Fibroblast of lung (primary cell): ENCODE data around the gene AXIN2. TPM values are rescaled to one million over a fixed set of nuclear protein-coding genes. Genes with fewer than 3 reads are reported as not detected.

ENCODE experiments used
- DNase-seq, 2 donors: peaks; one replicate each; pipeline versions ENCODE4 v3.0.0 to v3.0.0-alpha.2; 2010; ENCODE audit warnings: low read depth in 2 of 2
- H2AFZ ChIP-seq: 2 replicates; pipeline ENCODE4 v1.5.1; 2012; ENCODE audit warnings: low read length, control low read depth, inconsistent platforms
- H3K27ac ChIP-seq: 2 replicates; pipeline ENCODE4 v1.5.1; 2011; ENCODE audit warnings: low read length, control low read depth; ENCODE audit not compliant: insufficient read depth
- H3K27me3 ChIP-seq: 2 replicates; pipeline ENCODE4 v1.5.1; 2011; ENCODE audit warnings: mild to moderate bottlenecking, low read length; ENCODE audit not compliant: control insufficient read depth, insufficient read depth
- H3K36me3 ChIP-seq: 2 replicates; pipeline ENCODE4 v1.5.1; 2011; ENCODE audit warnings: low read length; ENCODE audit not compliant: control insufficient read depth, insufficient read depth
- H3K4me1 ChIP-seq: 2 replicates; pipeline ENCODE4 v1.5.1; 2011; ENCODE audit warnings: low read length; ENCODE audit not compliant: control insufficient read depth, insufficient read depth; ENCODE audit errors: extremely low read depth
- H3K4me2 ChIP-seq: 2 replicates; pipeline ENCODE4 v1.5.1; 2011; ENCODE audit warnings: low read length, control low read depth; ENCODE audit not compliant: insufficient read depth; ENCODE audit errors: extremely low read depth
- H3K4me3 ChIP-seq, 4 experiments: fragments of 200-600 bp in 1 of 4; sonication (generic) in 1 of 4; replicated peaks in 1 of 4; 2 replicates each; pipeline ENCODE4 v1.5.1; 2011 to 2016; ENCODE audit warnings: low read length in 4 of 4, low read depth in 3 of 4, mild to moderate bottlenecking in 3 of 4, control low read depth in 2 of 4, inconsistent platforms in 1 of 4, mixed read lengths in 1 of 4; ENCODE audit not compliant: insufficient read depth in 1 of 4; ENCODE audit errors: control extremely low read depth in 1 of 4
- H3K79me2 ChIP-seq: 2 replicates; pipeline ENCODE4 v1.5.1; 2012; ENCODE audit warnings: mild to moderate bottlenecking, low read length, inconsistent platforms; ENCODE audit not compliant: control insufficient read depth, insufficient read depth
- H3K9ac ChIP-seq: 2 replicates; pipeline ENCODE4 v1.5.1; 2011; ENCODE audit warnings: mild to moderate bottlenecking, low read length, control low read depth; ENCODE audit not compliant: insufficient read depth
- H3K9me3 ChIP-seq: 2 replicates; pipeline ENCODE4 v1.5.1; 2012; ENCODE audit warnings: low read depth, low read length; ENCODE audit not compliant: control insufficient read depth, insufficient read depth
- H4K20me1 ChIP-seq: 2 replicates; pipeline ENCODE4 v1.5.1; 2011; ENCODE audit warnings: low read length; ENCODE audit not compliant: control insufficient read depth, insufficient read depth; ENCODE audit errors: extremely low read depth
- EZH2 ChIP-seq: IDR thresholded peaks from 2 replicates; pipeline ENCODE4 v1.5.1; 2012; ENCODE audit warnings: low read length, control low read depth, mild to moderate bottlenecking; ENCODE audit errors: missing control alignments
- polyA plus RNA-seq, 2 donors: library from polyadenylated mRNA; depleted of rRNA in 1 of 2; stranded (reverse) in 1 of 2; unstranded in 1 of 2; fragments of >200 nt; gene quantifications; 2 replicates each; pipeline ENCODE4 v1.2.1, GENCODE V29; 2011 to 2012; ENCODE audit warnings: missing spikeins in 1 of 2
- total RNA-seq: library from RNA; depleted of rRNA; stranded (reverse); fragments of >200 nt; gene quantifications from 2 replicates; pipeline ENCODE4 v1.2.1, GENCODE V29; 2014
- TF ChIP-seq, protein P1 (sequence below), 2 donors: IDR thresholded peaks in 1 of 2; conservative IDR thresholded peaks in 1 of 2; 1 replicate in 1 of 2; 2 replicates in 1 of 2; pipeline ENCODE4 v1.5.1; 2011 to 2012; ENCODE audit warnings: low read length in 2 of 2, control low read depth in 1 of 2, inconsistent platforms in 1 of 2, low read depth in 1 of 2, mild to moderate bottlenecking in 1 of 2

AXIN2 gene
- total and polyA plus RNA-seq, 2 donors (not counting 1 experiment from before 2014, with no cell fraction given): 1.8 to 2.0 TPM

DNA sequence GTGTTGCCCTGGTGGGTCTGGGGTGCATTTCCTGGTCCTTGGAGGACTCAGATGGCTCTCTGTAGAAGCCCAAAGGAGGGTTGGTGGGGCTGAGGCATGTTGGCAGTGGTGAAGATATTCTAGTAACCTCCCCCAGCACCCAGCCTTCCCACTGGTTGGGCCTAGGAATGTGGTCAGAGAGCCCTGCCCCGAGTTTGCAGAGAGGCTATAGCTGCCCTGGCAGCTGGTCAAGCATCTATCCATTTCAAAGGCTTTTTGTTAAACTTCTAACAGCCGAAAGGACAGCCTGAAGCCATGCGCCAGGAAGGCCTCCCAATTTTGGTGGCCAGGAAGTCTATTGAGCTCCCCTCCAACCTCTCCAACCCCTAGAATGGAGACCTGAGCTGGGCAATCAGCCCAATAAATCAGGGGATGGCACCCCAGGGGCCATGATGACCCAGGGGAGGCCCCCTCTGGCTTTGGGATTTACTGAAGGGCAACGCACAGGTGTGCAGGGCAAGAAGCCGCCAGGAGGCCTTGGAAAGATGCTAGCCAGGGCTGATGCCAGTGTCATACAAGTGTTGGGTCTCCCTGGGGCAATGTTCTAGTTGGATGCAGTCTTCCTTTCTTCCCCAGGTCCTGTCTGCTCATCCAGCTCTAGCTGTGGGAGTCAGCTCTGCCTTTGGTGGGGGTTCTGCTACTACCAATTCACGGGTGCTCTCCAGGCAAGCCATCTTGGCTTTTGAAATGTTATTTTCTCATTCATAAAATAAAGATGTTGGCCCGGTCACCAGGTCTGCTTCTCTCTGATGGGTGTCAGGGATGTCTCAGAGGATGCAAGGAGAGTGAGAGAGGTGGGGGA, 30.9 kb upstream of the AXIN2 start:
- Histone ChIP-seq H3K27me3 (no peaks in the 10 kb centered on the region), H3K4me2 (no peak overlapping the region), H3K9ac (no peak overlapping the region), H3K36me3 (no peaks in the 10 kb centered on the region), H3K4me1 (no peaks in the 10 kb centered on the region), H3K4me3 (no peak overlapping the region), H3K9me3 (no peaks in the 10 kb centered on the region), H2AFZ (no peak overlapping the region), H4K20me1 (no peaks in the 10 kb centered on the region), H3K79me2 (no peaks in the 10 kb centered on the region), H3K27ac (no peak overlapping the region)
- no peak for TF ChIP-seq EZH2
- TF ChIP-seq, protein P1, sequence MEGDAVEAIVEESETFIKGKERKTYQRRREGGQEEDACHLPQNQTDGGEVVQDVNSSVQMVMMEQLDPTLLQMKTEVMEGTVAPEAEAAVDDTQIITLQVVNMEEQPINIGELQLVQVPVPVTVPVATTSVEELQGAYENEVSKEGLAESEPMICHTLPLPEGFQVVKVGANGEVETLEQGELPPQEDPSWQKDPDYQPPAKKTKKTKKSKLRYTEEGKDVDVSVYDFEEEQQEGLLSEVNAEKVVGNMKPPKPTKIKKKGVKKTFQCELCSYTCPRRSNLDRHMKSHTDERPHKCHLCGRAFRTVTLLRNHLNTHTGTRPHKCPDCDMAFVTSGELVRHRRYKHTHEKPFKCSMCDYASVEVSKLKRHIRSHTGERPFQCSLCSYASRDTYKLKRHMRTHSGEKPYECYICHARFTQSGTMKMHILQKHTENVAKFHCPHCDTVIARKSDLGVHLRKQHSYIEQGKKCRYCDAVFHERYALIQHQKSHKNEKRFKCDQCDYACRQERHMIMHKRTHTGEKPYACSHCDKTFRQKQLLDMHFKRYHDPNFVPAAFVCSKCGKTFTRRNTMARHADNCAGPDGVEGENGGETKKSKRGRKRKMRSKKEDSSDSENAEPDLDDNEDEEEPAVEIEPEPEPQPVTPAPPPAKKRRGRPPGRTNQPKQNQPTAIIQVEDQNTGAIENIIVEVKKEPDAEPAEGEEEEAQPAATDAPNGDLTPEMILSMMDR (conservative IDR thresholded peaks at IDR 0.05 in 1 of 2, IDR thresholded peaks at IDR 0.05 in 1 of 2; ENCODE audit: low read depth in 1 of 2, low read length in 2 of 2): no peak
- no peak for DNase-seq

DNA sequence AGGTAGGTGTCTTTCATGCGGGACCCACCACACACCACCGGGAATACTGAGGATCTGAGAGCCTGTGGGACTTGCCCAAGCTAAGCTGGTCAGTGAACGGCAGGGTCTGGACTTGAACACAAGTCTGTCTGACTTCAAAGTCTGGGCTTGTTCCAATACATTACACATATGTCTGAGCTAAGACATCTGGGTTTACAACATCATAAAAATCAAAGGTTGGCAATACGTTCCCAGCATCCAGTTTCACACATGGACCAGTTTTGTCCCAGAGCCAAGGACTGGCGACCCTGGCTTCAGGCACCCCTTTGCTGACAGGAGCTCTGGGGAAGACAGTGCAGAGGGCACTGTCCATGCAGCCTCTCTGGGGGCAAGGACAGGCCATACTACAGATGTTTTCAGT, 27.9 kb upstream of the AXIN2 start:
- H4K20me1 ChIP-seq: no peaks in the 10 kb centered on the region
- H3K4me3 ChIP-seq: no peak overlapping the region
- no peaks in the 10 kb centered on the region for H3K36me3 ChIP-seq
- H3K79me2 ChIP-seq: no peaks in the 10 kb centered on the region
- no peaks in the 10 kb centered on the region for H3K9me3 ChIP-seq
- no peak overlapping the region for H3K27ac ChIP-seq
- DNase-seq: peak in 1 of 2 donors; percentile 52
- no peak overlapping the region for H3K9ac ChIP-seq
- H2AFZ ChIP-seq: no peak overlapping the region
- no peaks in the 10 kb centered on the region for H3K27me3 ChIP-seq
- no peak overlapping the region for H3K4me2 ChIP-seq
- no peak for TF ChIP-seq EZH2
- TF ChIP-seq, protein P1 (conservative IDR thresholded peaks at IDR 0.05 in 1 of 2, IDR thresholded peaks at IDR 0.05 in 1 of 2; ENCODE audit: low read depth in 1 of 2, low read length in 2 of 2): no peak
- H3K4me1 ChIP-seq: no peaks in the 10 kb centered on the region

DNA sequence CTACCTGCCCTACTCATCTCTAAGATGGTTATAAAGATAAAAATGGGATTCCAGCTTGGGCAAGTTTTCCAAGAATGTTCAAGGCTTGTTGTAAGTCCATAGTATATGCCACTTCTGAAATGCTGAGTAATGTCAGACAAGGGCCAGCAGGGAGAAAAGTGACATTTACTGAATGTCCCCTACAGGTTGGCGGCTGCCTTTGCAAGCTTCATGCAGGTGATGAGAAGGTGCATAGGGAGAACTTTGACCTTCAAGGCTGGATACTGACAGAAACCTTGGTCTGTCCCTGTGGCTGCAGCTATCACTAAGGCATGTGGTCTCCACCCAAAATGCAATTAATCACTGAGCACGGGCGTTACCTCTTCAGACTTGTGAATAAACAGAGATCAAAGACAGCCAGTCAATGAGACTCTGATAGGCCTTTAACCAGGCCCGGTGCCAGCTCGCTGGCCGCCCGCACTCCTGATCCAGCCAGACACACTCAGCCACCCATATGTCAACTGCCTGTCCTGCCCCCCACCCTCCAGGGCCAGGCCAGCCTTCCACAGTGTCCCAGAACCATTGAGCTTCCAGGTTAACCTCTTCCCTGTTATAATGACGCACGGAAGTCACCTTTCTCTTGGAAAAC, 26.8 kb upstream of the AXIN2 start:
- Histone ChIP-seq H3K27me3 (no peaks in the 10 kb centered on the region), H3K9me3 (no peaks in the 10 kb centered on the region), H3K4me1 (no peaks in the 10 kb centered on the region), H3K9ac (no peak overlapping the region), H2AFZ (no peak overlapping the region), H3K27ac (no peak overlapping the region), H4K20me1 (no peaks in the 10 kb centered on the region), H3K4me3 (no peak overlapping the region), H3K4me2 (no peak overlapping the region), H3K79me2 (no peaks in the 10 kb centered on the region), H3K36me3 (no peaks in the 10 kb centered on the region)
- peak in 1 of 2 donors; percentile 32 for DNase-seq
- TF ChIP-seq EZH2: no peak
- TF ChIP-seq, protein P1 (conservative IDR thresholded peaks at IDR 0.05 in 1 of 2, IDR thresholded peaks at IDR 0.05 in 1 of 2; ENCODE audit: low read depth in 1 of 2, low read length in 2 of 2): peak in 1 of 2 donors; percentile 4
